H1 (cell line): ENCODE data around the gene MED31. TPM values are rescaled to one million over a fixed set of nuclear protein-coding genes. Genes with fewer than 3 reads are reported as not detected.

Experiments used
- KDM1A ChIP-seq: fragments of 200-600, 300-600 bp; sonication (generic); IDR thresholded peaks from 2 replicates; pipeline ENCODE4 v1.7.1; 2016; ENCODE audit warnings: mild to moderate bottlenecking, low read length, borderline replicate concordance
- TBP ChIP-seq: IDR thresholded peaks from 2 replicates; pipeline ENCODE4 v1.6.1; 2011; ENCODE audit warnings: low read depth, low read length, improper control_type of control experiment
- TEAD4 ChIP-seq: IDR thresholded peaks from 2 replicates; pipeline ENCODE4 v1.6.1; 2012; ENCODE audit warnings: low read depth, low read length, inconsistent platforms, mixed read lengths
- polyA plus RNA-seq, 7 experiments: library from polyadenylated mRNA; depleted of rRNA in 3 of 7; stranded (reverse) in 5 of 7; unstranded in 2 of 7; fragments of >200 nt in 5 of 7; fragments of 200-250 nt in 2 of 7; gene quantifications; 1 replicate in 5 of 7; 2 replicates in 1 of 7; 4 replicates in 1 of 7; pipeline versions ENCODE4 v1.2.1 to v1.2.3, GENCODE V29; 2011 to 2013; ENCODE audit warnings: missing spikeins in 2 of 7, mixed read lengths in 2 of 7
- total RNA-seq: library from RNA; stranded (reverse); fragmentation: NEBNext Ultra II Directional; extraction: Animal tissue kit (Norgen Biotek cat#: 25700); gene quantifications from 2 replicates; pipeline ENCODE4 v1.2.1, GENCODE V29; 2021

Gene MED31
- total and polyA plus RNA-seq, 2 of the 8 experiments (the other 6 are each of a cell fraction or from before 2014, with no cell fraction given), result 4.6 to 12.3 TPM

DNA sequence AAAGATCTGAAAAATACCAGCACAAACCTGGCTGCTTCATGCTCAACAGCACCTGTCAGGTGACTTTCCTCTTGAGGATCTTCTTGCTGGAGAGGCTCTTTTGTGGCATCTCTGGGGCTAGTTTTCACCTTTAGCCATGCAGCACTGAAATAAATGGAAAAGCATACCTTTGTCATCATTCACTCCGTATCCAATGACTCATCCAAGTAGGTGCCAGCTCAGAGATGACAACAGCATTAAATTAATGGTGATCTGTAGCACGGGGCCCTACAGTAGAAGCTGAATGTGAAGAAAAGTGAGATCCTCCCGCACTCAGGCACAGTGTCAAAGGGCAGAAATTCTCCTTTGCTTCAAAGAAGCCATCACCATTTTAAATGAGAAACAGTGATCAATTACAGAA lies 43.1 kb downstream of the MED31 start (continued):
- TF ChIP-seq TEAD4 (no peak), TBP (no peak), KDM1A (no peak)
